H1 (cell line): Measurements from ENCODE around the gene NEGR1. TPM values are rescaled to one million over a fixed set of nuclear protein-coding genes. Genes with fewer than 3 reads are reported as not detected.

ENCODE experiments used
- CTCF ChIA-PET: fragments of 300-600 bp; sonication (Branson Sonifier 250); formaldehyde crosslinking; loops from one replicate; lab custom pipeline; 2021; ENCODE audit not compliant: partially characterized antibody; lab: Charles Lee
- POLR2A ChIA-PET: fragments of 300-600 bp; sonication (Branson Sonifier 250); formaldehyde crosslinking; loops from one replicate; lab custom pipeline; 2021; ENCODE audit warnings: inconsistent platforms; ENCODE audit not compliant: partially characterized antibody; lab: Charles Lee
- DNase-seq, 2 experiments: peaks; one replicate each; pipeline versions ENCODE4 v3.0.0 to v3.0.0-alpha.2; 2010 to 2022; ENCODE audit warnings: low spot score in 2 of 2, low read depth in 1 of 2, mixed read lengths in 1 of 2
- FAIRE-seq: peaks from 2 replicates; lab custom pipeline; 2011; peaks lifted over from hg19 to GRCh38; lab: Jason Lieb, UNC
- H2AFZ ChIP-seq: 2 replicates; pipeline ENCODE4 v1.8.1; 2012; ENCODE audit warnings: low read length, inconsistent platforms
- H2AK5ac ChIP-seq: 2 replicates; pipeline ENCODE4 v1.6.1; 2013; ENCODE audit warnings: low read depth, low read length
- H2BK120ac ChIP-seq: replicated peaks from 2 replicates; pipeline ENCODE3; 2013; ENCODE audit warnings: low read depth, low read length, inconsistent platforms
- H2BK12ac ChIP-seq: 2 replicates; pipeline ENCODE4 v1.6.1; 2013; ENCODE audit warnings: low read depth, low read length
- H2BK15ac ChIP-seq: 2 replicates; pipeline ENCODE4 v1.6.1; 2013; ENCODE audit warnings: low read length
- H2BK20ac ChIP-seq: 2 replicates; pipeline ENCODE4 v1.6.1; 2013; ENCODE audit warnings: low read length
- H2BK5ac ChIP-seq: 2 replicates; pipeline ENCODE4 v1.6.1; 2013; ENCODE audit warnings: low read depth, low read length
- H3K14ac ChIP-seq: 2 replicates; pipeline ENCODE4 v1.6.1; 2013; ENCODE audit warnings: inconsistent platforms; ENCODE audit not compliant: insufficient read length
- H3K18ac ChIP-seq: 2 replicates; pipeline ENCODE4 v1.6.1; 2013; ENCODE audit warnings: low read length; ENCODE audit errors: extremely low read depth
- H3K23ac ChIP-seq: 2 replicates; pipeline ENCODE4 v1.6.1; 2013; ENCODE audit warnings: inconsistent platforms; ENCODE audit not compliant: insufficient read length
- H3K23me2 ChIP-seq: 2 replicates; pipeline ENCODE4 v1.6.1; 2013; ENCODE audit warnings: low read depth, low read length
- H3K27ac ChIP-seq: 2 replicates; pipeline ENCODE4 v1.6.1; 2011; ENCODE audit warnings: low read depth, low read length, inconsistent platforms
- H3K27me3 ChIP-seq, 4 experiments: replicated peaks in 1 of 4; 1 replicate in 1 of 4; 2 replicates in 3 of 4; pipeline versions ENCODE4 v1.6.1 to v1.8.1; 2011 to 2013; ENCODE audit warnings: low read length in 3 of 4, mild to moderate bottlenecking in 3 of 4, inconsistent platforms in 2 of 4, mixed read lengths in 2 of 4, moderate library complexity in 1 of 4; ENCODE audit not compliant: control insufficient read depth in 3 of 4, insufficient read depth in 3 of 4; ENCODE audit errors: extremely low read depth in 1 of 4
- H3K36me3 ChIP-seq, 4 experiments: 2 replicates each; pipeline versions ENCODE4 v1.6.1 to v1.8.1; 2011 to 2013; ENCODE audit warnings: mild to moderate bottlenecking in 4 of 4, low read length in 3 of 4, moderate library complexity in 2 of 4, control low read depth in 1 of 4, inconsistent platforms in 1 of 4; ENCODE audit not compliant: insufficient read depth in 4 of 4, control insufficient read depth in 2 of 4
- H3K4ac ChIP-seq: replicated peaks from 2 replicates; pipeline ENCODE3; 2013; ENCODE audit warnings: low read length, low read depth, mixed read lengths, inconsistent platforms; ENCODE audit not compliant: insufficient read length
- H3K4me1 ChIP-seq, 4 experiments: replicated peaks in 1 of 4; 1 replicate in 1 of 4; 2 replicates in 3 of 4; pipeline versions ENCODE4 v1.6.1 to v1.8.1; 2011 to 2013; ENCODE audit warnings: low read length in 3 of 4, inconsistent platforms in 2 of 4, mixed read lengths in 1 of 4; ENCODE audit not compliant: insufficient read depth in 4 of 4, control insufficient read depth in 3 of 4
- H3K4me2 ChIP-seq, 2 experiments: 2 replicates each; pipeline versions ENCODE4 v1.6.1 to v1.8.1; 2011 to 2013; ENCODE audit warnings: low read depth in 2 of 2, low read length in 2 of 2, control low read depth in 1 of 2, inconsistent platforms in 1 of 2, mild to moderate bottlenecking in 1 of 2; ENCODE audit not compliant: insufficient read depth in 1 of 2
- H3K4me3 ChIP-seq, 4 experiments: fragments of 200-600, 300-600 bp in 1 of 4; sonication (generic), shearing (Covaris generic), sonication (Bioruptor Twin) in 1 of 4; 2 replicates each; pipeline versions ENCODE4 v1.5.1 to v1.8.1; 2011 to 2016; ENCODE audit warnings: low read length in 4 of 4, low read depth in 3 of 4, control low read depth in 2 of 4, inconsistent platforms in 2 of 4, mild to moderate bottlenecking in 2 of 4, mixed read lengths in 1 of 4, moderate library complexity in 1 of 4; ENCODE audit not compliant: insufficient read depth in 2 of 4; ENCODE audit errors: extremely low read depth in 1 of 4
- H3K56ac ChIP-seq: replicated peaks from 2 replicates; pipeline ENCODE3; 2013; ENCODE audit warnings: low read depth, mild to moderate bottlenecking, mixed read lengths, low read length, inconsistent platforms; ENCODE audit not compliant: insufficient read length
- H3K79me1 ChIP-seq: 2 replicates; pipeline ENCODE4 v1.6.1; 2013; ENCODE audit warnings: low read depth, low read length, control low read depth
- H3K79me2 ChIP-seq, 2 experiments: 2 replicates each; pipeline versions ENCODE4 v1.6.1 to v1.8.1; 2012 to 2013; ENCODE audit warnings: low read length in 2 of 2, mild to moderate bottlenecking in 2 of 2, inconsistent platforms in 1 of 2; ENCODE audit not compliant: insufficient read depth in 2 of 2, control insufficient read depth in 1 of 2
- H3K9ac ChIP-seq, 4 experiments: replicated peaks in 1 of 4; 1 replicate in 1 of 4; 2 replicates in 3 of 4; pipeline versions ENCODE4 v1.6.1 to v1.8.1; 2011 to 2013; ENCODE audit warnings: low read depth in 3 of 4, low read length in 3 of 4, control low read depth in 2 of 4, mild to moderate bottlenecking in 2 of 4, moderate library complexity in 2 of 4, inconsistent platforms in 1 of 4; ENCODE audit errors: extremely low read depth in 1 of 4
- H3K9me3 ChIP-seq, 2 experiments: 2 replicates each; pipeline versions ENCODE4 v1.6.1 to v1.8.1; 2012 to 2013; ENCODE audit warnings: mild to moderate bottlenecking in 2 of 2, moderate library complexity in 2 of 2, control low read depth in 1 of 2, inconsistent platforms in 1 of 2, low read depth in 1 of 2, low read length in 1 of 2, mixed read lengths in 1 of 2; ENCODE audit not compliant: insufficient read depth in 2 of 2
- H4K20me1 ChIP-seq, 2 experiments: replicated peaks in 1 of 2; 2 replicates each; pipeline versions ENCODE3 to v1.8.1; 2011 to 2013; ENCODE audit warnings: inconsistent platforms in 2 of 2, low read length in 2 of 2, mild to moderate bottlenecking in 1 of 2; ENCODE audit not compliant: insufficient read depth in 2 of 2, control insufficient read depth in 1 of 2
- H4K5ac ChIP-seq: 2 replicates; pipeline ENCODE4 v1.6.1; 2013; ENCODE audit warnings: low read length, low read depth, mixed read lengths, inconsistent platforms; ENCODE audit not compliant: insufficient read length
- H4K8ac ChIP-seq: 2 replicates; pipeline ENCODE4 v1.8.0; 2013; ENCODE audit warnings: mild to moderate bottlenecking, moderate library complexity, low read length, inconsistent platforms; ENCODE audit not compliant: insufficient read depth; ENCODE audit errors: extremely low read depth
- H4K91ac ChIP-seq: replicated peaks from 2 replicates; pipeline ENCODE3; 2013; ENCODE audit warnings: low read length, mixed read lengths, inconsistent platforms; ENCODE audit not compliant: insufficient read length
- CHD1 ChIP-seq: IDR thresholded peaks from 2 replicates; pipeline ENCODE4 v1.6.1; 2012; ENCODE audit warnings: low read depth, low read length, improper control_type of control experiment
- TCF12 ChIP-seq: IDR thresholded peaks from 2 replicates; pipeline ENCODE4 v1.6.1; 2011; ENCODE audit warnings: low read depth, mild to moderate bottlenecking, low read length
- polyA plus RNA-seq, 7 experiments: library from polyadenylated mRNA; depleted of rRNA in 3 of 7; stranded (reverse) in 5 of 7; unstranded in 2 of 7; fragments of >200 nt in 5 of 7; fragments of 200-250 nt in 2 of 7; gene quantifications; 1 replicate in 5 of 7; 2 replicates in 1 of 7; 4 replicates in 1 of 7; pipeline versions ENCODE4 v1.2.1 to v1.2.3, GENCODE V29; 2011 to 2013; ENCODE audit warnings: missing spikeins in 2 of 7, mixed read lengths in 2 of 7
- total RNA-seq: library from RNA; stranded (reverse); fragmentation: NEBNext Ultra II Directional; extraction: Animal tissue kit (Norgen Biotek cat#: 25700); gene quantifications from 2 replicates; pipeline ENCODE4 v1.2.1, GENCODE V29; 2021

Gene NEGR1
- total and polyA plus RNA-seq, 2 of the 8 experiments (the other 6 are each of a cell fraction or from before 2014, with no cell fraction given) = 0.71 to 1.3 TPM

DNA sequence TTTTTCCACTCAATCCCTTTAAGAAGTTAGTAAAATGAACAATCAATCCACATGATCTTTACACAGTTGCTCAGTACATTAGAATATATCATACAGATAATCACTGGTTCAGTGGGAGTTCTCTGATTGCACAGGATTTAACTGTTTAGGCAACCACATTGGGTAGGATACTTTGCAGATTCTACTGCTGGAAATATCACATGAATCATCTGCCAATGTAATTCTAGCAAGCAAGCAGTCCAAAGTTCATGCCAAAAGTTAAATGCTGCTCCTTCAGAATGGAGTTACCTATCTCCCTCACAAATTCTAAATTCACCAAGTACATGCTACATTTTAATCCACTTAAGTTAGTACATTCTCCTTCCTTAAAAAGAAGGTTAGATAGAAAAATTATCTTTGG, 52.4 kb downstream of the NEGR1 start:
- H4K20me1 ChIP-seq = no peaks in the 10 kb centered on the region
- H3K36me3 ChIP-seq = no peaks in the 10 kb centered on the region
- H3K18ac ChIP-seq = no peak overlapping the region
- no peak overlapping the region for H3K4me2 ChIP-seq
- H3K79me2 ChIP-seq = no peaks in the 10 kb centered on the region
- H3K79me1 ChIP-seq = no peaks in the 10 kb centered on the region
- no peak overlapping the region for H2BK15ac ChIP-seq
- H3K23ac ChIP-seq = no peak overlapping the region
- H2BK5ac ChIP-seq = no peak overlapping the region
- no peak overlapping the region for H4K91ac ChIP-seq
- H3K14ac ChIP-seq = no peak overlapping the region
- no peak overlapping the region for H4K8ac ChIP-seq
- H3K9me3 ChIP-seq = no peaks in the 10 kb centered on the region
- DNase-seq = no peak
- H3K4ac ChIP-seq = no peak overlapping the region
- POLR2A ChIA-PET = no interaction called here
- H3K56ac ChIP-seq = no peak overlapping the region
- H3K4me3 ChIP-seq = no peak overlapping the region
- no peak overlapping the region for H3K9ac ChIP-seq
- H2AK5ac ChIP-seq = no peak overlapping the region
- no peak overlapping the region for H2BK12ac ChIP-seq
- no peak overlapping the region for H2BK20ac ChIP-seq
- no peaks in the 10 kb centered on the region for H3K27me3 ChIP-seq
- H4K5ac ChIP-seq = no peak overlapping the region
- no peaks in the 10 kb centered on the region for H3K23me2 ChIP-seq
- H2BK120ac ChIP-seq = no peak overlapping the region
- CTCF ChIA-PET = no interaction called here
- H3K27ac ChIP-seq = no peak overlapping the region
- no peak overlapping the region for H2AFZ ChIP-seq
- no peaks in the 10 kb centered on the region for H3K4me1 ChIP-seq
- no peak for FAIRE-seq
- TF ChIP-seq TCF12 (no peak), CHD1 (no peak)
